Activated CD4-positive, alpha-beta T cell treated with anti-CD3 and anti-CD28 coated beads, Interleukin-2, amount 50 U/mL, for 16 hours (primary cell): Measurements from ENCODE around the gene ME2.
"Not testable (repeated sequence)": the region's sequence is repeated elsewhere in the genome, so short reads cannot be mapped to it uniquely, and the experiment has no call there.

Source experiments
- DNase-seq: peaks from one replicate; pipeline ENCODE4 v3.0.0-alpha.2; 2020

ME2 gene

DNA sequence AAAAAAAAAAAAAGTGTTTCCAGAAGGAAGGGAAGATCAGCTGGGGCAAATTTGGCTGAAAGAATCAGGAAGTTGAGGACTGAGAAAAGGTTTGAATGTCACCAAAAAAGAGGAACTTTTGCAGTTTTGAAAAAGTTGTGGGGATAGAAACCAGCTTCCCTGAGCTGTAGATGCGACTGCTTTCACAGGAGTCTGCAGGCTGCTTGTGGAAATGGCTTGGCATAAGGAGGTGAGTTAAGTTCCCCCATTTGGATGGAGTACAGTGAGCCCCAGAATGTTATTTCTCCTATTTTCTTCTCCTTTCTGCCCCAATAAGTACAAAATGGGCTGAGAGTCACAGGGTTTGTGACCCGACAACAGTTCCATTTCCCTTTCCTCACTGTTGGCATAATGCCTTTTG lies 16.5 kb upstream of the ME2 start:
- no peak for DNase-seq

GRCh38 chr18:50863840-50864375 lies 15.0 kb upstream of the ME2 start:
- no peak for DNase-seq

DNA sequence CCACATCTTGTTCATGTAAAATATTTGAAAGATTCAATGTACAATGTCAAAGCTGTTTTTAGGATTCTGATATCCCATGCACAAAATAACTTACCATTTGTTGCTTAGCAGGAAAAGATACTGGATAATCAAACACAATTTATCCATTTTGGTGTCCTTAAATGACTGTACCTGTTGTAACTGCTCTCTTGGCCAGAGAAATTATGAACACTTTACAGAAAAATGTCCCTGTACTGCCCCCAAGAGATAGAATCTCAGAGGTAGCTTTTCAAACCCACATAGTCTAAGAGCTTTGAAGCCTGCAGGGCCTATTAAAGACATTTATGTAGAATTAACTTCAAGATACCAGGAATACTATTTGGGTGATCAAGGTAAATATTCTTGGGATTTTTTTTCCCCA lies 12.2 kb upstream of the ME2 start:
- DNase-seq: no peak

DNA sequence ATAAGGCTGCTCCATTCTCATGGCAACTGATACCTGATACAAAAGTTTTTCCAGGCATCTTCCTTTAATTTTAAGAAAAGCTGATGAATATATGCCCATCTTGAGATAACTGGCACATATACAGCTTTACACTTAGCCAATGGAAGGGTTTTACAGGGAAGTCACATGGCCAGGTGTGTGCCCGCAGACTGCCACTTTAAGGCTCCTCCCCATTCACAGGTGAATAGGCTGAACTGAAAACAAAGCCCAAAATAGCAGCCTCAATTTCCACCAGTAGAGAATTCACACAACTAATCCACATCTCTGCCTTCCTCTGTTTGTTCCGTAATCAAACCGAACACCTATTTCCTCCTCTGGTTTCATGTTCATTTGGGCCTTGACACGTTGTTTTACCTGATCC lies 9.8 kb upstream of the ME2 start:
- no peak for DNase-seq

DNA sequence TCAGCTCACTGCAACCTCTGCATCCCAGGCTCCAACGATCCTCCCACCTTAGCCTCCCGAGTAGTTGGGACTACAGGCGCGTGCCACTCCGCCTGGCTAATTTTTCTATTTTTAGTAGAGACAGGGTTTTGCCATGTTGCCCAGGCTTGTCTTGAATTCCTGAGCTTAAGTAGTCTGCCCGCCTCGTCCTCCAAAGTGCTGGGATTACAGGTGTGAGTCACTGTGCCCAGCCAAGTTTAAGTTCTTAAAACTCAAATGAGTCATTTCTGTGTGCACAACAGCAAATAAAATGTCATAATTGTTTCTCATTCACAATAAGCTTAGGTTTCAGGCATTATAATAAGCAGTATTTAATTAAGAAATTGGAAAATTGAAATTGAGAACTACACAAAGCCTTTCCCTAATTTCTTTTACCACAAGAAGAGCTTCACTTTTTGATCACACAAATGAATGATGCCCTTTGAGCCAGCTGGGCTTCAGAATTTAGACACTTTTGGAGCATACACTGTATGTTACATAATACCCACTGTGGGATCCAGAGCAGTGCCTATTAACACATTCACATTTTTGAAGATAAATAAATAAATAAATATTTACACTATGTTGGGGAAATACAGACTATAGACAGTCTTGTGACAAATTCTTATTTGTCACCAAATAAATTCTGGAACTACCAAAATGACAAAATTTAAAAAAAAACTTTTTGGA lies 8.6 kb upstream of the ME2 start:
- no peak for DNase-seq

- no peak for DNase-seq
Measured at GRCh38 chr18:50871846-50872245, 7.1 kb upstream of the ME2 start.

DNA sequence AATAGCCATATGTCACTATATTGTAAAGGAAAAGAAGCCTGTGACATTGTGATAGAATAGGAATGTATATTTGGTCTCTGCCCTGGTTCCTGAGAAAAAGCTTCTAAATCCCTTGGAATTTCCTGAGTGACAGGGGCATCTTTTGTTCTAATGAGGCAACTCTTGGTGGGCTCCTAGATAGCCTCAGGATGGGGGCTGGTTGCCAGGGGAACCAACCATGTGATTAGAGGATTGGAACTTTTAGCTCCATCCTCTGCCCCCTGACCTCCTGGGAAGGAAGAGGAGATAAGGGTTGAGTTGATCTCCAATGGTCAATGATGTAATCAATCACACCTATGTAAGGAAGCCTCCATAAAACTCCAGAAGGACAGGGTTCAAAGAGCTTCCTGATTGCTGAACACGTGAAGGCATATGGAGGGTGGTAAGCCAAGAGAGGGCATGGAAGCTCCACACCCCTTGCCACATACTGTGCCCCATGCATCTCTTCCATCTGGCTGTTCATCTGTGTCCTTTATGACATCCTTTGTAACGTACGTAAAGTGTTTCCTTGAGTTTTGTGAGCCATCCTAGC lies 2.9 kb upstream of the ME2 start:
- no peak for DNase-seq

DNA sequence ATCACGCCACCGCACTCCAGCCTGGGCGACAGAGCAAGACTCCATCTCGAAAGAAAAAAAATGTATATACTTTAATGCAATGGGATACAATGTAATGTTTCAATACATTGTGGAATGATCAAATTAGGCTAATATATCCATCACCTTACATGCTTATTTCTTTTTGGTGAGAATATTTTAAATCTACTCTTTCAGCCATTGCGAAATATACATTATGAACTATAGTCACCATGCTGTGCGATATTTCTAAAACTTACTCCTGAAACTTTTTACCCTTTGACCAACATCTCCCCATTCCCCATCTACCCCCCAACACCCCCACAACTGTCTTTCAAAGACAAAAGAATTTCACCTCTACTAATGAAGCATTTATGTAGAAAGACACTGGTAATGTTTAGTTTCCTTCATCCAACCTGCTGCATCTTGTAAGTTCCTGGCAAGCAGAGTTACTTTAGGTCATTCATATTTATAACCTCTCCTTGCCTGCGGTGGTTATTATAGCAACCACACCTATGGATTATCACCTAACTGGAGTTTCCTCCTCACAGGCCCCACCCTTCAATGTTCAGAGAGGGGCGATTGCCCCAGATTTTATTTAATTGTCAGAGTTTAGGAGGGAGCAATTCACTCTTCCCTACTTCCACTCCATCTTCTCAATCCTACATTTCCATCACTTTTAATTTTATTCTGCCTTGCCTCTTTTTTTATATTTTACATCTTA lies 1.2 kb upstream of the ME2 start:
- DNase-seq: no peak

DNA sequence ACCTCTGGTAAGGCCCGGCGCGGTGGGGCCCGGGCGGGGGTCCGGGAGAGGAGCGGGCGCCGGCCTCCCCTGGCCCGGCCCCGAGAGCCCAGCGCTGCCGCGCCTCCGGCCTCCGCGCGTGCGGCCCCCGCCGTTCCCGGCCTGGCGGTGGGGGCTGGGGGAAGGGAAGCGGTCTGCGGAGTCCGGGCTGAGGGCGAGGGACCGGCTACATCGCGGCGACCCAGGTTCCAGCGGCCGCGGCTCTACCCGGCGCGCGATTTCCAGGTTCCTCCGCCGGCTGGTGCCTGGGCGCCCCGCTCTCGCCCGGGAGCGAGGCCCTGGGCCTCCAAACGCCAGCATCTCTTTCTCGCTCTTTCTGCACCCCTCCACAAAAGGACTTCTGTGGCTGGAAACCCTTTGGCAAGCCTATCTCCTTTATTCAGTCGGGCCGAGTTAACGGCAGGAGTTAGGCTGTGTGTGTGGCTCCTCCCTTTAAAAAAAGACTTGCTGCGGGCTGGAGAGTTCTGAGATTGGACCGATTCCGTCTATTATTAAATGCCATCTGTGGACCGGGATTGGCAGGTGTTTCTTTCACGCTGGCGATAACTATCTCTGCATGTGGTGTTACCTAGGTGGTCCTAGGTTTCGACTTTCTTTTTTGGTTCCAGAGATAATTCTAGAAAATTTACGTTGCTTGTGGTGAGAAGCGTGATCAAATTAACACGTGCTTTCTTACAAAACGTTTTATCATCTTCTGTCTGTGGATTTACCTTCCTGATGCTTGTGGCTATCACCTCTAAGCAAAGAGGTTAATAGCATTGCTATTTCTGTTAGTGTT lies 592 bp downstream of the ME2 start:
- DNase-seq: peak; percentile 45

DNA sequence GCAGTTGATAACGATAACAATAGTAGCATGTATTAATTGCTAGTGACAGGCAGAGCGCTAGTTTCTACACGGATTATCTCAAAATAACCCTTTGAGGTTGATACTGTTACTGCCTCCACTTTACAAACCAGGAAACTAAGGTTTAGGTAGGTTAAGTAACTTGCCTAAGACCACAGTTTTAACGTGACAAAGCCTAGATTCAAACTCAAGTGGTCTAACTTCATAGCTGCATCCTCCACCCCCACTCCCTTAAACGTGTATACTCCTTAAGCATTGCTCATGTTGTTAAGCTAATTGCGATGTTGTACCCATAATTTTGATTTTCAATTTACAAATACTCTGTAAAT lies 1.2 kb downstream of the ME2 start:
- DNase-seq: peak; percentile 10

- DNase-seq: not testable (repeated sequence)
Measured at GRCh38 chr18:50880944-50881343, 2.0 kb downstream of the ME2 start.

DNA sequence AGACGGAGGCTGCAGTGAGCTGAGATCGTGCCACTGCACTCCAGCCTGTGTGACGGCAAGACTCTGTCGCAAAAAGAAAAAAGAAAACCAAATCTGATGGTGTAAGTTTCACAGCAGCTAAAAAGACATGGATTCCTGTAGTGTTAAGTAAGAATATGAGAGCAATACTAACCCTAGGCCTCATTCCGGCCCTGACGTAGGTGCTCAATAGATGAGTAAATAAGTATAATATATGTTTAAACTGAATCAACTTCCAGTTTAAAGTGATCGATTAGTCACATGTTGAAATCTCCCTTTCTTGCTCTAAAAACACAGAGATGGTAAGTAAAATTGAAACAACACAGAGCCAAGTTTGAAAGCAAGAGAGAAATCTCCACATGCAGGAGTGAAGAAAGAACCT lies 8.0 kb downstream of the ME2 start:
- DNase-seq: peak; percentile 49

DNA sequence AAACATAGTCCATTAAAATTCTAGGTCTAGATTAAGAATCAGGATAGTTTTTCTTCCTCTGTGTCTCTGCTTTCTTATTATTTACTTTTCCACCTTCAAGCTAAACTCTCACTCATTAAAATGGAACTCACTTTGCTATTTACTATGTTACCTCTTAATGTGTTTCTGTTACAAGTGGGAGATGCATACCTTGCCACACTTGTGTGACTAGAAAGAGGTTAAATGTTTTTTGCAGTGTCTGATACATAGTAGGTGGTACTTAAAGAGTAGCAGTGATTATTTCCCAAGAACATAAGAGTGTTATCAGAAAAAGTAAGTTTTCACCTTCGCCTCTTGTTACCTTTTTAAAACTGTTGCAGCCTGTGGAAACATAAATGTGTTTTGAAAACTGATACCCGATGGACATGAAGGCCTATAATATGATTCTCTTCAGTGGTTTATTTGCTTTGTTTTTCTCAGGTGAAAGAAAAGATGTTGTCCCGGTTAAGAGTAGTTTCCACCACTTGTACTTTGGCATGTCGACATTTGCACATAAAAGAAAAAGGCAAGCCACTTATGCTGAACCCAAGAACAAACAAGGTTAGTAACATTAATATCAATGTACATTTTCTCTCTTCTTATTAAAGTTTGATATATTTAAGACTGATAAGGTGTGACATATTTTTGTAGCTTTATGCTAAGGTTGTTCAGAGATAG lies 16.6 kb downstream of the ME2 start:
- DNase-seq: no peak

DNA sequence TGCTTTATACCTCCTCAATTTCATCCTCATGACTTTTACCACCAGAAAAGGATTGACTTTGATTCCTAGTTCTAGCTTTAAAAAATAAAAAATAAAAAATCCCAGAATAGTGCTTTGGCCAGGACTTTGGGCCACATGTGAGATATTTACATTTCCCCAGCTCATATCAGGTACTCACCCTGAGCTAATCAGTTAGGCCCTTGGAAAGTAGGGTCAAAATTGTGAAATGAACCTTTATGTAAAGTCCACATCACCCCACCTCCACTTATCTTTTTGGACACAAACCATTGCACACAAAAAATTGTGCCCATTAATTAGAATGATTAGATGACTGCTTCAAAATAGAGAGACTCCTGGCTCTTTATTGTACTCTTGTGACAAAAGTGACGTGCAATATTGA lies 17.2 kb downstream of the ME2 start:
- no peak for DNase-seq

- DNase-seq: peak; percentile 29
Measured at GRCh38 chr18:50898919-50899318, 20.0 kb downstream of the ME2 start.

GRCh38 chr18:50902797-50903196 lies 23.9 kb downstream of the ME2 start:
- DNase-seq: no peak

GRCh38 chr18:50906843-50907242 lies 27.9 kb downstream of the ME2 start:
- no peak for DNase-seq

- DNase-seq: no peak
Measured at GRCh38 chr18:50909261-50909660, 30.3 kb downstream of the ME2 start.

DNA sequence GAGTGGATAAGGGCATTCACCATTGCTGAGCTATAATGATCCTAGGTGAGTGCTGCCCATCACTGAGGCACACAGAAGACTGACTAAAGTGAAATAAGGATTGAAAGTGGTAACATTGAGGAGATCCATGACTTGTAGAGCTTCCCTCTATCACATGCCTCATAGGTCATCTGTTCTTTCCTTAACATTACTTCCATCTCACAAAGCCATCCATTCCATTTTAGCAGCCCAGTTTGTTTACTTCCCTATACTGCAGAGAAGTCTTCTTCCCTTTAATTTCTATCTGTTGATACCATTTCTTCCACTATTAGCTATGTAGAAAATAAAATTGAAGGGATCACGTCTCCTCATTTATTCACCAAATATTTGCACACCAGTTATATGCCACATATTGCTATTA lies 32.1 kb downstream of the ME2 start:
- no peak for DNase-seq

DNA sequence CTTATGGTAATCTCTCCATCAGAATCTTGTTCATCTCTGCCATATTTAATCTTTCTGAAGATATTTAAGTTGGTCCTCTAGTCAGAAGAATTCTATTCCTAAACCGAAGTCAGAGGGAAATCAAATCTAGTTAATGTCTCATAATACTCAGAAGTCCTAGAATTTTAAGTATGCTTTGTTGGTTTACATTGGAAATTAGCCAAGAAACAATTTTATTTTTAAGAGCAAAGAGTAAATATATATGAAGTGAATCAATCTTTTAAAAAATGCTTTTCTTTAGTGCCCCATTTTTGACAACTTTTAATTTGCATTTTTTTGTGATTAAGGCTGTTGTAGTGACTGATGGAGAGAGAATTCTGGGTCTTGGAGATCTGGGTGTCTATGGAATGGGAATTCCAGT lies 38.1 kb downstream of the ME2 start:
- DNase-seq: no peak

- no peak for DNase-seq
Measured at GRCh38 chr18:50918153-50918552, 39.2 kb downstream of the ME2 start.

DNA sequence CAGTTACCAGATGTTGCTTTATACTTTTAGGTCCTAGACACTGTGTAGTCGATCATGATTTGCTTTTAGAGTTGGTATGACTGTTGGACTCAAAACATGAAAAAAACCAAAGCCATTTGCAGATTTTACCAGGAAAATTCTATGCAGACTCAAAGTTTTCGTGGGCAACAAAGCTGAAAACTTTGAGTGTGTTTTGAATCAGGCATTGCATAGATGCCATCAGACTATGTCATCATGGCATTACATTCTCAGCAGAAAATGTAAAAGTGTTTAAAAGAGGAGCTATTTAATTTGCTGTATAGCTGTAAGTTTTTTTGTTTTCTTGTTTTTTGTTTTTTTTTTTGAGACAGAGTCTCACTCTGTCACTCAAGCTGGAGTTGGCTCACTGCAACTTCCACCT lies 45.5 kb downstream of the ME2 start:
- no peak for DNase-seq

GRCh38 chr18:50926521-50926920 lies 47.6 kb downstream of the ME2 start:
- DNase-seq: no peak
